GOT3 (cell line): ENCODE data around the gene GABRD.

Experiments
- DNase-seq: peaks from one replicate; lab custom pipeline; 2025; ENCODE audit warnings: mixed read lengths; lab: John Stamatoyannopoulos, UW

The GABRD gene

DNA sequence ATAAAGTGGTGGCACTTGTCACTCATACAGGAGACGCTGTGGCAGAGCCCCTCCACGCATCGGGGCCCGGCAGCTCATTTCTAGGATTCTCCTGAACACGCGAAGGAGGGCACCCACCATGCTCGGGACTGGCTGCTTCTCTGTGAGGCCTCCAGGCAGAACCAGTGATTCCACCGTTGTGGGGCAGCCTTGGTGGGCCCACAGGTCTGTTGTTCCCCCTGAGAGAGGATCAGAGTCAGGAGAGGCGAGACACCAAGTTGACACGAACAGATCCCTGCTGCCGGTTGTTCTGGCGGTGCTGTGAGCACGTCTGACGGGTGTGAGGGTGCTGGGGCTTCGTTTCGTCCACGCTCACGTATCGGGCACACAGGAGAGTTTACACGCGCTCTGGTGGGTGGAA lies 57.7 kb downstream of the GABRD start:
- DNase-seq = no peak

DNA sequence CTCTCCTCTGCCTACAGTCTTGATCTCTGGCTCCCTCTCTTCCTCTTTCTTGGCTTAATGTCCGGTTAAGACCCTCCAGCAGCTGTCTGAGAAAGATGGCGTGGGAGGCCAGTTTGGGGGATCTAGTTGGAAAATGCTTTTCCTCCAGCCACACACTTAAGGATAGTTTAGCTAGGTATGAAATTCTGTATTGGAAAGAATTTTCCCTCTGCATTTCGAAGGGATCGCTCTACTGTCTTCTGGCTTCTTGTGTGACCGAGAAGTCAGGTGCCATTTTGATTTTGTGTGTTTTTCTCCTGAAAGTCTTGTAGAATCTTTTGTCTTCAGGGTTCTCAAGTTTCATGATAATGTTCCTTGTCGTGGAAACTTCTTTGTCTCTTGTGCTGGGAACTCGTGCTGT lies 59.0 kb downstream of the GABRD start:
- DNase-seq = no peak

DNA sequence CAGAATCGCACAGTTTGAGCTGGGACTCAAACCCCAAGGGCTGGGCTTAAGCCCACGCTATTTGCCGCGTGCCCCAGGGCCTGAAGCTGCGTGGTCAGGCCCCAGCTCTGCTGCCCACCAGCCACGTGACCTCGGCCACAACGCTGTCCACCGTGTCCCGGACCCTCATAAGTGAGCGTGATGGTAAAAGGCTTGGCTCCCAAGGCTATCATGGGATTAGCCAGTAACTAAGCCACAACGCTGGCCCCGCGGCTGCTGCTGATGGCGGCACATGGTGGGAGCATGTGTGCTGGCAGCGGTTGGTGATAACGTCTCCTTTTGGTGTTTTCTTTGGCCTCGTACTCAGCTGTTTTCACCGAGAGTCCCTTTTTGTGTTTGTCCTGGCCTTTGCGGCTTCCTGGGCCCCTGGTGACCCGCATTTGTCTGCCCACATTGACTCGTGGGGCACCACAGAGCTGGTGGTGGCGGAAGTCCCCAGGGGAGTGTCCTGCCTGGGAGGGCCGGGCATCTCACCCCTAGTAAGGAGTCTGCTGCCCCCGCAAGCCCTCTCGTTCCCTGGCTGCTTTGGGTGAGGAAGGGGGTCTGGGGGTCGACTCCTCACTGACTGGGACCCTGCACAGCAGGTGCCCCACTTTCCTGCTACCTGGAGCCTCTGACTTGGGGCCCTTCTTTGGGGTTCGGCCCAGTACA lies 60.4 kb downstream of the GABRD start:
- no peak for DNase-seq

DNA sequence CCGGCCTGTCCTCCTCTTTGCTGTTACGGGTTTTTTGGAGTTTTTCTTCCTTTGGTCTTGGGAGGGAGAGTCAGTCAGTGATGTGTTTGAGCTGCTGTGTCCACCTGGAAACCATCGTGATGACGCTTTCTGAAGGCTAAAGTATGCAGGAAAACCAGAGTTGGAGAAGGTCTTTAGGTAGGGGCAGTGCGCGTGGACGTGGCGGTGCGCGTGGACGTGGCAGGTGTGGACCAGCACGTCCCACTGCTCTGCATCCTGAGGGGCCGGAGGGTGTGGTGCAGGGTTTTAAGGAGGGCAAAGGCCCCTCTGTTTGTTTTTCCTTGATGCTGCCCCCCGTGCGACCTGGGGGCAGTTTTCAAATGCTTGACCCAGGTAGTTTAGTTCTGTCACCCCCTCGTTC lies 61.0 kb downstream of the GABRD start:
- DNase-seq = no peak
